ENCODE data around the gene L2HGDH.
A peak's percentile ranks its signal among the peaks of the same experiment; 100 is the strongest.

L2HGDH gene

GRCh38 chr14:50285861-50286260, 26.2 kb downstream of the L2HGDH start:
- DNase-seq = peak in 1 of 3 donors; percentile 3

- DNase-seq = no peak
Measured at GRCh38 chr14:50272498-50272897, 39.5 kb downstream of the L2HGDH start.

- DNase-seq = no peak
Measured at GRCh38 chr14:50270932-50271331, 41.1 kb downstream of the L2HGDH start.

DNA sequence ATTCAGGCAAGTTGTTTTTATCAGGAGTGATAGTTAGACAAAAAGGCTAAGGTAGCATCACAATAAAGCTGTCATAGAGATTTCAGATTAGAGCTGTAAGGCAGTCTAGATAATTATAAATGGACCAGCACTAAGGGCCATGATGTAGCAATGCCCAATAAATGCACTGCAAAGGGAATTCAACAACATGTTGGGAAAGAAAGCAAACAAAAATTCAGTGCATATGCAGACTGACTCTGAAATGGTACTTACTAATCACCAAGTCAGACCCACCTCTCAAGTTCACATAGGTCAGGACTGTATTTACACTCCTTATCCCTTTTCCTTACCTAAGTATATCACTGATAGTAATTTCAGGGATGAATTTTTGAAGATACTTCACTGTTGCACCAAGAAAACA, 47.0 kb downstream of the L2HGDH start:
- no peak for DNase-seq

GRCh38 chr14:50263321-50263720, 48.7 kb downstream of the L2HGDH start:
- no peak for DNase-seq

DNA sequence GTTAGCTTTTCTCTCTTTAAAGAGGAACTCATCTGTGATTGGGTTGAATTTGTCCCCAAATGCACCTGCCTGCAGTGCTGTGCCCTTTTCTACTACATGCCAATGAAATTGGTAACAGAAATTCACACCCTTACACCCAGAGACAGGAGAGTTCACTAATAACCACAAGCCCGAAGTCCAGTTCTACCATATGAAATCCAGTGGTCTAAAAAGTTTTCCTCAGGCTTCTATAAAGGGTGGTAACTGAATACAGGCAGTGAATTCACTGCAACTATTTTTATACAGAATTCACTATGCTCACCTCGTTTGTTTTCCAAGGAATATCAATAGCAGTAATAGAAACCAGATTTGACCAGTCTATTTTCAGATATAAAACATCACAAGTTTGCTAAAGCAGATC, 49.2 kb downstream of the L2HGDH start:
- DNase-seq = no peak

DNA sequence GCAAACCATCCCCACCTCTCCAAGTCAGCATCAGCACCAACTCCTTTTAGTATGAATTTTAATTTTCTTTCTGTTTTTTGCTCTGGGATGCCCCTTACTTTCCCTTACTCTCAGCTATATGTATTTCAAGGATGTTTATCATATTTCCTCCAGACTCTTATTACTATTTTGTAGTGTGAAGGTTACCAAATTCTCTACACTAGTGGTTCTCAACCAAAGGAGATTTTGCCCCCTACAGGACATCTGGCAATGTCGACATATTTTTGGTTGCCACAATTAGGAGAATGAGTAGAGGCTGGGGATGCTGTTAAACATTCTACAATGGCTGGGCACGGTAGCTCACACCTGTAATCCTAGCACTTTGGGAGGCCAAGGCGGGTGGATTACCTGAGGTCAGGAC, 51.5 kb downstream of the L2HGDH start:
- DNase-seq = peak; percentile 51 to 53 (median 51)

DNA sequence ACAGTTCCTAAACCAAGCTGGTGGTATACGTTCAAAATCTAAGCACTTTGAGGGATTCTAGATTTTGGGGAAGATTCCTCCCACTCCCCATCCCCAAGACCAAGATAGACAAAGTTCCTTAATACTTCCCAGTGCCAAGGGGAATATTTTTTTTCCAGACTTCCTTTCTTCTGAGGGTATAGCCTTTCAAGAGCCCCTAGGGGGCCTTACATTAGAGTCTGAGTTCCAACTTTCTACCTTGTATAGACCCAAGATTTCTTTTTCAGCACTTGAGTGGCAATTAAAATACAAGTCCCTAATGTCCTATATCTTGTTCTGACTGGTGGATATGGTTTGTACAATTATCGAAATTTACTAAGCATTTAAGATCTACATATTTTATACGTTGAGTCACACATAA, 52.0 kb downstream of the L2HGDH start:
- no peak for DNase-seq

DNA sequence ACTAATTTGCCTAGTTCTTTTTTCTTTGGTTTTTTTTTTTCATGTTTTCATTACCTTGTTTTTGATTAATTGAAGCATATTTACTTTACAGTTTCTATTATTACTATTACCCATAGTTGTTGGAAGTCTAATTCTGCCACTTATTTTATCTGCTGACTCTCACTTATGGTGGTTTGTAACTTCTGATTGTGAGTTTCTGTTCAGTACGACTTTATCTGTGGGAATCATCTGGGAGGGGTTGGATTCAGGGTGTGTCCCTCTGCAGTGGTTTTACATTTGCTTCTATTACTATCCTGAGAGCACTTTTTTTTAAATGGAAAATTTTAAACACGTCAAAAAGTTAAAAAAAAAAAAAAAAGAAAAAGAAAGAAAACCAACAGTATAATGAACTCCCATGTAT, 54.3 kb downstream of the L2HGDH start:
- DNase-seq = no peak

DNA sequence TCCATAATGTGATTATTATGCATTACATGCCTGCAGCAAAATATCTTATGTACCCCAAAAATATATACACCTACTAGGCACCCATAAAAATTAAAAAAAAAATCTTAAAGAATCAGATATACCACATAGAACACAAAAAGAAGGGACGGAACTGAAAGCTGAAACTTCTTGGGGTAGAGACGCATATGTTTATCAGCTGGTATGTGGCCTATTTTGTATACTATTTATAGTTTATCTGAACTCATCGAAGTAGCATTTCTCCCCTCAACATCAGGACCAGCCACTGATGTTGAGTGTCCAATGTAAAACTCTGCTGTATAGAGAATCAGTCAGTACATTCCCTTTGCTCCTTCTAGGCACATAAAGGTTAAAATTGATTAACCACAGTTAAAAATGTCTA, 57.8 kb downstream of the L2HGDH start:
- no peak for DNase-seq

DNA sequence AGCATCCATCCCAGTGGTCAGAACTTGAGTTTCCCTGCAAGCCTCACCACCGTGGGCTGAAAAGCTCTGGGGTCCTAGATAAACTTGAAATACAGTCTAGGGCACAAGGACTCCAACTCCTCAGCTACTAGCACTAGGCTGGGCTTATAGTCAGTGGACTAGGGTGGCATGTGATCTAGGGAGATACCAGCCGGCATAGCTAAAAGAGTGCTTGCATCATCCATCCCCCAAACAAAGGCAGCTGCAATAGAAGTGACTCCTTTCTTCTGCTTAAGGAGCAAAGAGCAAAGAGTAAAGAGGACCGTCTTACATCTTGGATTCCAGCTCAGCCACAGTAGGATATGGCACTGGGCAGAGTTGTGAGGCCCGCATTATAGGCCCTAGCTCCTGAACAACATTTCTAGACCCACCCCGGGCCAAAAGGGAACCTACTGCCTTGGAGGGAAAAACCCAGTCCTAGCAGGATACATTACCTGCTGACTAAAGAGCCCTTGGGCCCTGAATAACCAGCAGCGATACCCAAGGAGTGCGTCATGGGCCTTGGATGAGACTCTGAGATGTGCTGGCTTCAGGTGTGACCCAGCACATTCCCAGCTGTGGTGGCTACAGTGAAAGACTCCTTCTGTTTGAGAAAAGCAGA, 62.8 kb downstream of the L2HGDH start:
- DNase-seq = no peak

DNA sequence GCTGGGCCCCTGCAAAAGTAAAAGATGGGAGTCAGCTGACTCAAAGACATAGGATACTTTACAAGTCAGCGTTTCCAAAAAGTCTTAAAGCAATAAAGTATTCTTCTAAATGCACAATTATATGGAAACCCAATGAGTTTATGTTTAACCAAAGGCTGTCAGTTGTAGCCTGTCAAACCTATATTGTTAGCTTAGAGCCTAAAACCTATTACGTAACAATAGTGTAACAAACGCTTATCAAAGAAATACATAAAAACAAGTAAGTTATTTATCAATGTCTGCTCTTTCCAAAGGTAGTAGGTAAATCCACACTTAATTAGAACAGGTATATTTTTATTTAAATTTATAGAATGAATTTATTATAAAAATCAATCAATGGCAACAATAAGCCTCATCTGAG, 64.8 kb downstream of the L2HGDH start:
- DNase-seq = no peak

DNA sequence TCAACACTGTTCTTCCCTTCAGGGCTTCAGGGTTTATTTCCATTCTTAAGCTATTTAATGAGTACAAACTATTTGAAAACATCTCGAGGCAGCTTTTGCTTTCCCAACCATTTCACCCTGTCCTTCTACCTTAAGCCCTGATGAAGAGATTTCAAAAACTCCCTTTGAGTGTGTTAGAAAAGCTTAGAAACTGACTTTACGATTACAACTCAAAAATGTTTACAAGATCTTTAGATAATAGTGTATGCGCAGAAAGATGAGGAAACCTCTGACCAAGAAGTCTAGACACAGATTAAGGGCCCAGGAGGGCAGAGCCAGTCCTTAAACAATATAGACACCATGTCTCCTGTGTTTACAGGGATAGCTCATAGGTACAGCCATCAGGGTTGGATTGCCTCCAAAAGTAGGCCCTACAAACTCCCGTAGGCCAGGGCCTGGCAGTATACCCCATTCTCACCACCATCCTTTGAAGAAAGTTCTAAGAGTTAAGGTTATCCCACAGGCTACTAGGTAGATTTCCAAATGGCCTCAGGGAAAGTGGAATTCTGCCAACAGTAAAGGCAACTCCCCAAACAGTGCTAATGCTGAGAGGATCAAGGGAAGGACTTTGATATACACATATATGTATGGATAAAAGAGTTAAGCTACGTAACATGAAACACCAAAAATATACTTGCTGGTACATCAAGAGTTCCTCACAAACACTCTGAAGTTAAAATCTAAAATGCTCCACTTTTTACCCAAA, 69.3 kb downstream of the L2HGDH start:
- DNase-seq = no peak

- DNase-seq = no peak
Measured at GRCh38 chr14:50242096-50242495, 69.9 kb downstream of the L2HGDH start.

DNA sequence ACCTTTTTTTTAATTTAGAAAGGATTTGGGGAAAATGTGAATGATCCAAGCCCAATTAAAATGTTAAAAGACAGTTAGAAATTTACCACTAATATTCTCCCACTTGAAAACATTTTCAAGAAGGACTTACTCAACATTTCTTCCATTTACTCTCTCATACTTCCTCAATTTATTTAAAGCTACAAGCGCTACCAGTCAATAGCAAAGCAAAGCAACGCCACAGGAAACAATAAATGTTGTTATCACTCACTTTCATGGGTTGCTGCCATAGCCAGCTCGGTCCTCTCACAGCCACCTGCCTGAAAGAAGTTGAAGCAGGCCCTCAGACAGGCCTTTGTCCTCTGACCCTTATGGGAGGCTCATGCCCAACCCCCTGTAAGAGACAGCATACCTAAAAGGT, 74.6 kb downstream of the L2HGDH start:
- peak in 2 of 3 donors; percentile 38 to 52 for DNase-seq

DNA sequence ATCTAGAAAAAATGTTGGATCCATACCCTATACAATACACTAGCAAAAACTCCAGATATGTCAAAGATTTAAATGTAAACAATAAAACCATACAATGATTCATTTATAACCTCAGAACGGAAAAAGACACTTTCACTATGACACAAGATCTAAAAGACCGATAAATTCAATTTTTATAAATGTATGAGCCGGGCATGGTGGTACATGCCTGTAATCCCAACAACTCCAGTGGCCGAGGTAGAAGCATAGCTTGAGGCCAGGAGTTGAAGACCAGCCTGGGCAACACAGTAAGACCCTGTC, 78.1 kb downstream of the L2HGDH start:
- no peak for DNase-seq

GRCh38 chr14:50233166-50233950, 78.7 kb downstream of the L2HGDH start:
- no peak for DNase-seq

DNA sequence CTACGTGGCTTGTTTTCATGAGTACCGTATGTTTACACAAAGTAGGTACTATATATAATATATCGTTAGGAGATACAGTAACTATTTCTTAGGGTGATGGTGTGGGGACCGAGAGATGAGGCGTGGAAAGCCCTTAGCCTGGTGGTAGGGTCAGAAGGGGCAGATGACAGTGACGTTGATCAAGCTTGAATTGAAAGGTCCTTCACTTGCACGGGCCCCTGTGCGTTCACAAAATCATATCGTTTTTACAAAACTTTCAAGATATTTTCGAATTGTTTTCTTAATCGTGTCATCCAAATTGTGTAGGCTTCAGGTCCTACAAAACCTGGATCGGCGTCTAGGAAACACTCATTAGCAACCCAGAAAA, 79.8 kb downstream of the L2HGDH start:
- peak in 1 of 3 donors; percentile 24 for DNase-seq

GRCh38 chr14:50231475-50232275, 80.4 kb downstream of the L2HGDH start, which contains the start of gene SOS2:
SOS2 (minus strand) TSS chr14:50231578; CDS start chr14:50231283, 295 bp downstream.
- peak; percentile 86 to 95 (median 92) for DNase-seq

GRCh38 chr14:50230701-50231474, 81.1 kb downstream of the L2HGDH start:
- DNase-seq = peak; percentile 70 to 74 (median 71)

DNA sequence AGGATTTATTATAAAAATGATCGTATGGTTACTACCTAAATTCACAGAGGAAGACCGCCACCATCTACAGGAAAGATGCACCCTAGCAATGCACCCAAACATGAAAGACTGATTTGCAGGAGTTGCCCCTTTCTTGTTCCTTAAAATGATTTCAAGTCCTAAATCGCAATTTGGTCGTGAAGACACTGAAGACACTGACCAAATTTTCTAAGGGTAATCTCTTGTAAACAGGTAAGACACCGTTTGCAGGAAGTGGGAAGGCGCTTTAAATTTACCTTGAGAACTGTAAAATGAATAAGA, 81.7 kb downstream of the L2HGDH start:
- DNase-seq = no peak

GRCh38 chr14:50229681-50230080, 82.3 kb downstream of the L2HGDH start:
- DNase-seq = no peak

DNA sequence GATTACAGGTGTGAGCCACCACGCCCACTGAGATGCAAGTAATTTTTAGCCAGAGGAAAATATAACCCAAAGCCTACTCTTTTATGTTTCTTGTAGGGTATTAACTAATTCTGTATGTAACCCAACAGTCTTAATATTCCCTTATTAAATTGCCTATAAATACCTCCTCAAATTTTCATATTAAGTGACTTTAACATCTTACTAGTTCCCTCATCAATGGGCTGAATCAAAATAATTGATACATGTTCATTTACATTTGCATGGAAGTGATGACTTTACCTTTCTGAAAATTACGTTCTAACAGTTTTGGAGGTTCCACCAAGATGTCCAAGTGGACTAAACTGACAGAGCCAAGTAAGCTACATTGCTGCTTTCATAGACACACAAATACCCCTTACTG, 83.7 kb downstream of the L2HGDH start:
- no peak for DNase-seq
